GM12878 (cell line): ENCODE data around the gene PPM1D.

Experiments used
- EED ChIP-seq: sonication (generic); IDR thresholded peaks from 2 replicates; pipeline ENCODE4 v1.6.1; 2016; ENCODE audit warnings: antibody characterized with exemption, low read depth
- FOXM1 ChIP-seq: IDR thresholded peaks from 2 replicates; pipeline ENCODE4 v1.6.1; 2012; ENCODE audit warnings: low read depth, mild to moderate bottlenecking, inconsistent platforms, low read length, moderate library complexity
- PAX5 ChIP-seq: IDR thresholded peaks from 2 replicates; pipeline ENCODE4 v1.6.1; 2011; ENCODE audit warnings: low read depth, low read length, borderline replicate concordance
- POLR2AphosphoS5 ChIP-seq: IDR thresholded peaks from 2 replicates; pipeline ENCODE4 v1.6.1; 2011; ENCODE audit warnings: mild to moderate bottlenecking, low read length, inconsistent platforms
- SP1 ChIP-seq: IDR thresholded peaks from one replicate; pipeline ENCODE4 v1.6.1; 2011; ENCODE audit warnings: low read depth, low read length
- TF ChIP-seq, protein P1 (sequence below), 3 experiments: IDR thresholded peaks in 2 of 3; conservative IDR thresholded peaks in 1 of 3; 2 replicates each; pipeline ENCODE4 v1.5.1; 2011; ENCODE audit warnings: low read depth in 3 of 3, low read length in 3 of 3, mild to moderate bottlenecking in 3 of 3, control low read depth in 2 of 3, moderate library complexity in 2 of 3, inconsistent platforms in 1 of 3, mixed read lengths in 1 of 3; ENCODE audit not compliant: control insufficient read depth in 2 of 3, insufficient read depth in 1 of 3; ENCODE audit errors: extremely low read depth in 1 of 3

DNA sequence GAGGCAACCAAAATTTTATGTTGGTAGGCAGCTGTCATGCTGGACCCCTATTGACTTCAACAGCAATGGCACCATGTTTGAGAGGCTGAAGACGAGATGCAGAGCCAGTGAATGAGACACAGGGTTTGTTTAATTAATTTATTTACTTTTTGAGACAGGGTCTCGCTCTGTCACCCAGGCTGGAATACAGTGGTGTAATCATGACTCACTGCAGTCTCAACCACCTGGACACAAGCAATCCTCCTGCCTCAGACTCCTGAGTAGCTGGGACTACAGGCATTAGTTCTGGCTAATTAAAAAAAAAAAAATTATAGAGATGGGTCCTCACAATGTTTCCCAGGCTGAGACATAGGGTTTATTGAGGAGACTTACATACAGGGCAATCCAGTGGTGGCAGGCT, 36.2 kb upstream of the PPM1D start:
- TF ChIP-seq EED (no peak), PAX5 (no peak), POLR2AphosphoS5 (no peak), SP1 (no peak), FOXM1 (no peak)
- TF ChIP-seq, protein P1, sequence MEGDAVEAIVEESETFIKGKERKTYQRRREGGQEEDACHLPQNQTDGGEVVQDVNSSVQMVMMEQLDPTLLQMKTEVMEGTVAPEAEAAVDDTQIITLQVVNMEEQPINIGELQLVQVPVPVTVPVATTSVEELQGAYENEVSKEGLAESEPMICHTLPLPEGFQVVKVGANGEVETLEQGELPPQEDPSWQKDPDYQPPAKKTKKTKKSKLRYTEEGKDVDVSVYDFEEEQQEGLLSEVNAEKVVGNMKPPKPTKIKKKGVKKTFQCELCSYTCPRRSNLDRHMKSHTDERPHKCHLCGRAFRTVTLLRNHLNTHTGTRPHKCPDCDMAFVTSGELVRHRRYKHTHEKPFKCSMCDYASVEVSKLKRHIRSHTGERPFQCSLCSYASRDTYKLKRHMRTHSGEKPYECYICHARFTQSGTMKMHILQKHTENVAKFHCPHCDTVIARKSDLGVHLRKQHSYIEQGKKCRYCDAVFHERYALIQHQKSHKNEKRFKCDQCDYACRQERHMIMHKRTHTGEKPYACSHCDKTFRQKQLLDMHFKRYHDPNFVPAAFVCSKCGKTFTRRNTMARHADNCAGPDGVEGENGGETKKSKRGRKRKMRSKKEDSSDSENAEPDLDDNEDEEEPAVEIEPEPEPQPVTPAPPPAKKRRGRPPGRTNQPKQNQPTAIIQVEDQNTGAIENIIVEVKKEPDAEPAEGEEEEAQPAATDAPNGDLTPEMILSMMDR (IDR thresholded peaks at IDR 0.05 in 2 of 3, conservative IDR thresholded peaks at IDR 0.05 in 1 of 3; ENCODE audit: control insufficient read depth in 2 of 3, extremely low read depth in 1 of 3, insufficient read depth in 1 of 3, low read depth in 3 of 3, low read length in 3 of 3): no peak
